Measurements from ENCODE around the gene SAMD8.
"Not testable (repeated sequence)": the region's sequence is repeated elsewhere in the genome, so short reads cannot be mapped to it uniquely, and the experiment has no call there.

SAMD8 gene

GRCh38 chr10:75176046-75176445 lies 64.6 kb downstream of the SAMD8 start:
- Histone ChIP-seq H3K36me3 (ENCODE audit: control insufficient read depth, insufficient read depth, low read length) (no peaks in the 10 kb centered on the region), H3K9me3 (ENCODE audit: control insufficient read depth, low read length) (no peaks in the 10 kb centered on the region), H3K27me3 (ENCODE audit: control insufficient read depth, insufficient read depth, low read length) (no peaks in the 10 kb centered on the region), H3K4me3 (ENCODE audit: low read length) (no peak overlapping the region), H3K9ac (ENCODE audit: low read length) (no peak overlapping the region), H3K4me1 (ENCODE audit: control insufficient read depth, insufficient read depth, low read length) (no peaks in the 10 kb centered on the region)

- Histone ChIP-seq H3K36me3 (ENCODE audit: control insufficient read depth, insufficient read depth, low read length) (no peaks in the 10 kb centered on the region), H3K4me1 (ENCODE audit: control insufficient read depth, insufficient read depth, low read length) (no peaks in the 10 kb centered on the region), H3K27me3 (ENCODE audit: control insufficient read depth, insufficient read depth, low read length) (no peaks in the 10 kb centered on the region), H3K4me3 (ENCODE audit: low read length) (no peak overlapping the region), H3K9ac (ENCODE audit: low read length) (no peak overlapping the region), H3K9me3 (ENCODE audit: control insufficient read depth, low read length) (no peaks in the 10 kb centered on the region)
Observed at GRCh38 chr10:75176736-75177135, 65.3 kb downstream of the SAMD8 start.

- H3K9me3 ChIP-seq (ENCODE audit: control insufficient read depth, low read length) = no peaks in the 10 kb centered on the region
- no peak overlapping the region for H3K9ac ChIP-seq (ENCODE audit: low read length)
- no peaks in the 10 kb centered on the region for H3K36me3 ChIP-seq (ENCODE audit: control insufficient read depth, insufficient read depth, low read length)
- H3K27me3 ChIP-seq (ENCODE audit: control insufficient read depth, insufficient read depth, low read length) = no peaks in the 10 kb centered on the region
- H3K4me3 ChIP-seq (ENCODE audit: low read length) = no peak overlapping the region
- no peaks in the 10 kb centered on the region for H3K4me1 ChIP-seq (ENCODE audit: control insufficient read depth, insufficient read depth, low read length)
Observed at GRCh38 chr10:75179657-75180177, 68.3 kb downstream of the SAMD8 start.

GRCh38 chr10:75180592-75180991 lies 69.1 kb downstream of the SAMD8 start:
- Histone ChIP-seq H3K27me3 (ENCODE audit: control insufficient read depth, insufficient read depth, low read length) (no peaks in the 10 kb centered on the region), H3K4me3 (ENCODE audit: low read length) (no peak overlapping the region), H3K36me3 (ENCODE audit: control insufficient read depth, insufficient read depth, low read length) (no peaks in the 10 kb centered on the region), H3K9ac (ENCODE audit: low read length) (no peak overlapping the region), H3K9me3 (ENCODE audit: control insufficient read depth, low read length) (no peaks in the 10 kb centered on the region), H3K4me1 (ENCODE audit: control insufficient read depth, insufficient read depth, low read length) (no peaks in the 10 kb centered on the region)

GRCh38 chr10:75181073-75181472 lies 69.6 kb downstream of the SAMD8 start:
- no peaks in the 10 kb centered on the region for H3K4me1 ChIP-seq (ENCODE audit: control insufficient read depth, insufficient read depth, low read length)
- no peaks in the 10 kb centered on the region for H3K9me3 ChIP-seq (ENCODE audit: control insufficient read depth, low read length)
- H3K36me3 ChIP-seq (ENCODE audit: control insufficient read depth, insufficient read depth, low read length) = no peaks in the 10 kb centered on the region
- no peaks in the 10 kb centered on the region for H3K27me3 ChIP-seq (ENCODE audit: control insufficient read depth, insufficient read depth, low read length)
- H3K4me3 ChIP-seq (ENCODE audit: low read length) = no peak overlapping the region
- no peak overlapping the region for H3K9ac ChIP-seq (ENCODE audit: low read length)

GRCh38 chr10:75186310-75186709 lies 74.9 kb downstream of the SAMD8 start:
- H3K4me1 ChIP-seq (ENCODE audit: control insufficient read depth, insufficient read depth, low read length) = peaks cover 13% of the 10 kb centered on the region
- no peaks in the 10 kb centered on the region for H3K27me3 ChIP-seq (ENCODE audit: control insufficient read depth, insufficient read depth, low read length)
- H3K9me3 ChIP-seq (ENCODE audit: control insufficient read depth, low read length) = no peaks in the 10 kb centered on the region
- H3K9ac ChIP-seq (ENCODE audit: low read length) = no peak overlapping the region
- no peaks in the 10 kb centered on the region for H3K36me3 ChIP-seq (ENCODE audit: control insufficient read depth, insufficient read depth, low read length)
- no peak overlapping the region for H3K4me3 ChIP-seq (ENCODE audit: low read length)

GRCh38 chr10:75187961-75188426 lies 76.5 kb downstream of the SAMD8 start:
- Histone ChIP-seq H3K27me3 (ENCODE audit: control insufficient read depth, insufficient read depth, low read length) (no peaks in the 10 kb centered on the region), H3K9me3 (ENCODE audit: control insufficient read depth, low read length) (no peaks in the 10 kb centered on the region), H3K9ac (ENCODE audit: low read length) (no peak overlapping the region), H3K4me1 (ENCODE audit: control insufficient read depth, insufficient read depth, low read length) (peaks cover 22% of the 10 kb centered on the region), H3K4me3 (ENCODE audit: low read length) (no peak overlapping the region), H3K36me3 (ENCODE audit: control insufficient read depth, insufficient read depth, low read length) (no peaks in the 10 kb centered on the region)

GRCh38 chr10:75188522-75188921 lies 77.1 kb downstream of the SAMD8 start:
- peaks cover 27% of the 10 kb centered on the region for H3K4me1 ChIP-seq (ENCODE audit: control insufficient read depth, insufficient read depth, low read length)
- not testable (repeated sequence) for H3K9ac ChIP-seq (ENCODE audit: low read length); H3K9me3 ChIP-seq (ENCODE audit: control insufficient read depth, low read length); H3K4me3 ChIP-seq (ENCODE audit: low read length); H3K36me3 ChIP-seq (ENCODE audit: control insufficient read depth, insufficient read depth, low read length); H3K27me3 ChIP-seq (ENCODE audit: control insufficient read depth, insufficient read depth, low read length)

- peaks cover 31% of the 10 kb centered on the region for H3K4me1 ChIP-seq (ENCODE audit: control insufficient read depth, insufficient read depth, low read length)
- H3K36me3 ChIP-seq (ENCODE audit: control insufficient read depth, insufficient read depth, low read length) = no peaks in the 10 kb centered on the region
- H3K9me3 ChIP-seq (ENCODE audit: control insufficient read depth, low read length) = no peaks in the 10 kb centered on the region
- no peak overlapping the region for H3K4me3 ChIP-seq (ENCODE audit: low read length)
- H3K27me3 ChIP-seq (ENCODE audit: control insufficient read depth, insufficient read depth, low read length) = no peaks in the 10 kb centered on the region
- H3K9ac ChIP-seq (ENCODE audit: low read length) = no peak overlapping the region
Observed at GRCh38 chr10:75189266-75190096, 78.0 kb downstream of the SAMD8 start.

- Histone ChIP-seq H3K4me3 (ENCODE audit: low read length) (no peak overlapping the region), H3K9me3 (ENCODE audit: control insufficient read depth, low read length) (no peaks in the 10 kb centered on the region), H3K36me3 (ENCODE audit: control insufficient read depth, insufficient read depth, low read length) (no peaks in the 10 kb centered on the region), H3K9ac (ENCODE audit: low read length) (no peak overlapping the region), H3K27me3 (ENCODE audit: control insufficient read depth, insufficient read depth, low read length) (no peaks in the 10 kb centered on the region), H3K4me1 (ENCODE audit: control insufficient read depth, insufficient read depth, low read length) (peaks cover 34% of the 10 kb centered on the region)
Observed at GRCh38 chr10:75191821-75192568, 80.5 kb downstream of the SAMD8 start.

GRCh38 chr10:75194625-75195024 lies 83.2 kb downstream of the SAMD8 start:
- peaks cover 21% of the 10 kb centered on the region for H3K4me1 ChIP-seq (ENCODE audit: control insufficient read depth, insufficient read depth, low read length)
- H3K36me3 ChIP-seq (ENCODE audit: control insufficient read depth, insufficient read depth, low read length); H3K27me3 ChIP-seq (ENCODE audit: control insufficient read depth, insufficient read depth, low read length): not testable (repeated sequence)

More at GRCh38 chr10:75194625-75195024, 83.2 kb downstream of the SAMD8 start:
- not testable (repeated sequence) for H3K4me3 ChIP-seq (ENCODE audit: low read length); H3K9me3 ChIP-seq (ENCODE audit: control insufficient read depth, low read length); H3K9ac ChIP-seq (ENCODE audit: low read length)
